CD14-positive monocyte (primary cell): ENCODE results near the gene PLCD1. TPM values are rescaled to one million over a fixed set of nuclear protein-coding genes. Genes with fewer than 3 reads are reported as not detected.

ENCODE experiments used
- DNase-seq, 3 donors: peaks; one replicate each; pipeline ENCODE4 v3.0.0-alpha.2; 2011 to 2022
- H2AFZ ChIP-seq: 2 replicates; pipeline ENCODE4 v1.6.0; 2012; ENCODE audit warnings: mild to moderate bottlenecking, low read depth, low read length, inconsistent platforms; ENCODE audit not compliant: insufficient read depth, poor library complexity, severe bottlenecking
- H3K27ac ChIP-seq, 2 donors: 1 replicate in 1 of 2; 2 replicates in 1 of 2; pipeline ENCODE4 v1.5.1; 2012 to 2013; ENCODE audit warnings: low read length in 2 of 2, control low read depth in 1 of 2, inconsistent platforms in 1 of 2, low read depth in 1 of 2, mild to moderate bottlenecking in 1 of 2
- H3K27me3 ChIP-seq, 2 donors: one replicate each; pipeline versions ENCODE4 v1.6.0 to v1.6.1; 2011 to 2013; ENCODE audit warnings: low read length in 2 of 2; ENCODE audit not compliant: control insufficient read depth in 2 of 2, insufficient read depth in 2 of 2
- H3K36me3 ChIP-seq, 2 donors: replicated peaks in 1 of 2; 1 replicate in 1 of 2; 2 replicates in 1 of 2; pipeline versions ENCODE4 v1.5.1 to v1.6.1; 2012 to 2013; ENCODE audit warnings: low read length in 2 of 2, control low read depth in 1 of 2, inconsistent platforms in 1 of 2, mild to moderate bottlenecking in 1 of 2; ENCODE audit not compliant: insufficient read depth in 2 of 2, control insufficient read depth in 1 of 2
- H3K4me1 ChIP-seq, 2 donors: 1 replicate in 1 of 2; 2 replicates in 1 of 2; pipeline versions ENCODE4 v1.5.1 to v1.6.1; 2012 to 2013; ENCODE audit warnings: low read length in 2 of 2, control low read depth in 1 of 2, inconsistent platforms in 1 of 2, mild to moderate bottlenecking in 1 of 2, moderate library complexity in 1 of 2; ENCODE audit not compliant: insufficient read depth in 2 of 2, control insufficient read depth in 1 of 2
- H3K4me2 ChIP-seq: replicated peaks from 2 replicates; pipeline ENCODE3; 2012; ENCODE audit warnings: low read length, moderate library complexity, mild to moderate bottlenecking; ENCODE audit not compliant: poor library complexity, severe bottlenecking; ENCODE audit errors: extremely low read depth
- H3K4me3 ChIP-seq, 3 experiments: fragments of 200-600 bp in 1 of 3; sonication (generic) in 1 of 3; replicated peaks in 1 of 3; 1 replicate in 2 of 3; 2 replicates in 1 of 3; pipeline ENCODE4 v1.5.1; 2011 to 2013; ENCODE audit warnings: low read length in 3 of 3, mild to moderate bottlenecking in 3 of 3, control low read depth in 2 of 3, low read depth in 2 of 3, inconsistent platforms in 1 of 3, moderate library complexity in 1 of 3
- H3K79me2 ChIP-seq: 2 replicates; pipeline ENCODE4 v1.6.0; 2012; ENCODE audit warnings: mild to moderate bottlenecking, control low read depth, inconsistent platforms, low read length, moderate library complexity; ENCODE audit not compliant: insufficient read depth
- H3K9ac ChIP-seq: 2 replicates; pipeline ENCODE4 v1.6.0; 2017; ENCODE audit warnings: low read length, mild to moderate bottlenecking; ENCODE audit not compliant: insufficient read depth, poor library complexity, severe bottlenecking
- H3K9me3 ChIP-seq, 2 donors: replicated peaks in 1 of 2; 1 replicate in 1 of 2; 2 replicates in 1 of 2; pipeline versions ENCODE4 v1.5.1 to v1.6.1; 2012 to 2013; ENCODE audit warnings: low read length in 2 of 2, control low read depth in 1 of 2; ENCODE audit not compliant: control insufficient read depth in 1 of 2, insufficient read depth in 1 of 2
- H4K20me1 ChIP-seq: 2 replicates; pipeline ENCODE4 v1.6.0; 2012; ENCODE audit warnings: mild to moderate bottlenecking, low read length, control low read depth, moderate library complexity; ENCODE audit not compliant: insufficient read depth
- H3K27ac Mint-ChIP-seq, 7 donors: one replicate each; pipeline ENCODE4 v1.8.0; 2020; ENCODE audit warnings: mild to moderate bottlenecking in 7 of 7, mixed read lengths in 7 of 7, moderate library complexity in 6 of 7, inconsistent platforms in 2 of 7
- H3K27me3 Mint-ChIP-seq, 3 donors: one replicate each; pipeline ENCODE4 v1.8.0; 2021 to 2022; ENCODE audit warnings: low read depth in 3 of 3, mild to moderate bottlenecking in 3 of 3, mixed read lengths in 3 of 3, moderate library complexity in 3 of 3, inconsistent platforms in 1 of 3
- H3K36me3 Mint-ChIP-seq, 2 donors: one replicate each; pipeline ENCODE4 v1.8.0; 2020; ENCODE audit warnings: mixed read lengths in 2 of 2, inconsistent platforms in 1 of 2, mild to moderate bottlenecking in 1 of 2
- H3K4me1 Mint-ChIP-seq: one replicate; pipeline ENCODE4 v1.8.0; 2020; ENCODE audit warnings: mild to moderate bottlenecking, mixed read lengths
- H3K4me3 Mint-ChIP-seq, 2 donors: one replicate each; pipeline ENCODE4 v1.8.0; 2020; ENCODE audit warnings: mild to moderate bottlenecking in 2 of 2, mixed read lengths in 2 of 2, moderate library complexity in 1 of 2
- H3K9me3 Mint-ChIP-seq, 7 donors: one replicate each; pipeline ENCODE4 v1.8.0; 2020 to 2022; ENCODE audit warnings: mixed read lengths in 7 of 7, mild to moderate bottlenecking in 6 of 7, moderate library complexity in 6 of 7, inconsistent platforms in 2 of 7
- CTCF ChIP-seq: fragments of 200-600 bp; IDR thresholded peaks from one replicate; pipeline ENCODE4 v1.8.0; 2022; ENCODE audit warnings: antibody characterized with exemption, mild to moderate bottlenecking
- WGBS: methylation state at CpG from one replicate; pipeline ENCODE4 v1.1.5; 2013; ENCODE audit warnings: missing lambda C conversion rate; ENCODE audit not compliant: insufficient coverage; 5-methylcytosine and 5-hydroxymethylcytosine counted together
- intact Hi-C, 2 donors: fragments of 100-400 bp; cut with micrococcal nuclease; formaldehyde crosslinking; loops; one replicate each; pipeline versions ENCODE4 v1.15.0 to v1.15.1; 2023
- polyA plus RNA-seq, 3 donors: library from polyadenylated mRNA; depleted of rRNA in 1 of 3; unstranded in 2 of 3; stranded (reverse) in 1 of 3; fragments of 300-500 nt in 2 of 3; fragments of >200 nt in 1 of 3; fragmentation: Illumina TruSeq in 2 of 3; gene quantifications; 1 replicate in 2 of 3; 2 replicates in 1 of 3; pipeline ENCODE4 v1.2.3, GENCODE V29; 2012 to 2021

PLCD1 gene
- polyA plus RNA-seq, 3 donors: 4.1 to 6.4 (median 6.0) TPM

- H4K20me1 ChIP-seq: no peaks in the 10 kb centered on the region
- Mint-ChIP-seq H3K27ac (peak overlapping the region in 6 of 7 donors; percentile 60 to 96 (median 82)), H3K4me1 (peaks cover 54% of the 10 kb centered on the region), H3K27me3 (peaks cover 0 to 4% (median 2%) of the 10 kb centered on the region in 3 donors), H3K36me3 (peaks cover 34 to 51% of the 10 kb centered on the region in 2 donors), H3K4me3 (no peak overlapping the region), H3K9me3 (no peaks in the 10 kb centered on the region)
- H3K9ac ChIP-seq: no peak overlapping the region
- H3K27me3 ChIP-seq: no peaks in the 10 kb centered on the region
- H3K4me2 ChIP-seq: no peak overlapping the region
- peaks cover 39% of the 10 kb centered on the region for H3K79me2 ChIP-seq
- no peak overlapping the region for H3K4me3 ChIP-seq
- 99% methylated on average over 10 of the region's 10 CpGs for WGBS
- H2AFZ ChIP-seq: no peak overlapping the region
- no peak for TF ChIP-seq CTCF
- intact Hi-C loops: no loop called here
- H3K9me3 ChIP-seq: no peaks in the 10 kb centered on the region
- H3K36me3 ChIP-seq: peaks cover 26 to 42% of the 10 kb centered on the region in 2 donors
- H3K27ac ChIP-seq: peak overlapping the region; percentile 8 to 63
- DNase-seq: no peak
- peaks cover 53 to 65% of the 10 kb centered on the region in 2 donors for H3K4me1 ChIP-seq
Measured at GRCh38 chr3:37997342-37997741, 32.1 kb downstream of the PLCD1 start.

DNA sequence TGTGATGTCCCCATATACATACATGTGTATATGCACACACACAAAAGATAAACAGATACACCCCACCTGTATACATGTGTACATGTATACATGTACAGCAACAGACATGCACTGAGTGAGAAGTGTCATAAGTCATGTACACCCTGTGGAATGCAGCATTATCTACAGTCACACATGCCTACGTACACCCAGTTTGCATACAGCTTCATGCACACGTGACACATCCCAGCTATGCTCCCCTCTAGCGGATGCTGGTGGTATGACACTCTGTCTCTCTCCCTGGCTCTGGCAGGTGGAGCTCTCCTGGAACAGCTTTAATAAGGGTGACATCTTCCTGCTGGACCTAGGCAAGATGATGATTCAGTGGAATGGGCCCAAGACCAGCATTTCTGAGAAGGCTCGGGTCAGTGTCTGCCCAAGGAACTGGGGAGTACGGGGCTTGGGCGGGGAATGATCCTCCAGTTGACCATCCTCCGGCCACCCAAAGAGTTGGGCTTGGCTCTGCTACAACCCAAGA lies 32.6 kb downstream of the PLCD1 start:
- peaks cover 0 to 4% (median 2%) of the 10 kb centered on the region in 3 donors for H3K27me3 Mint-ChIP-seq
- Histone ChIP-seq H3K4me1 (peaks cover 53 to 65% of the 10 kb centered on the region in 2 donors), H3K27me3 (no peaks in the 10 kb centered on the region), H3K9me3 (no peaks in the 10 kb centered on the region), H3K79me2 (peaks cover 39% of the 10 kb centered on the region), H3K27ac (peak overlapping the region; percentile 8 to 63), H3K4me2 (no peak overlapping the region), H3K9ac (no peak overlapping the region), H4K20me1 (no peaks in the 10 kb centered on the region), H3K4me3 (no peak overlapping the region), H2AFZ (no peak overlapping the region), H3K36me3 (peaks cover 21 to 37% of the 10 kb centered on the region in 2 donors)
- peak; percentile 81 to 90 (median 82) for DNase-seq
- H3K4me1 Mint-ChIP-seq: peaks cover 56% of the 10 kb centered on the region
- peak overlapping the region; percentile 79 to 96 (median 83) for H3K27ac Mint-ChIP-seq
- intact Hi-C loops: no loop called here
- H3K9me3 Mint-ChIP-seq: no peaks in the 10 kb centered on the region
- no peak overlapping the region for H3K4me3 Mint-ChIP-seq
- WGBS: 54% methylated on average over 7 of the region's 7 CpGs
- peaks cover 30 to 46% of the 10 kb centered on the region in 2 donors for H3K36me3 Mint-ChIP-seq
- TF ChIP-seq CTCF: peak; percentile 97
